Measurements from ENCODE around the gene FAM83G.

FAM83G gene

GRCh38 chr17:18975597-18975996 lies 29.0 kb downstream of the FAM83G start:
- ChIA-PET CTCF (interaction anchor here (0.6 to 0.9 kb wide), 2 partner anchors 15 to 24 kb away, joined by 3 to 4 read pairs; partner anchors contain the start of gene SLC5A10), POLR2A (interaction anchor here (1.3 kb wide), 1 partner anchor 27 kb away, joined by 3 read pairs; no protein-coding TSS in a partner anchor)
- TF ChIP-seq SUZ12 (IDR thresholded peaks at IDR 0.05): no peak
- no peak for TF ChIP-seq ELF4 (IDR thresholded peaks at IDR 0.05)
- no peak for TF ChIP-seq ZNF384 (IDR thresholded peaks at IDR 0.05)
- TF ChIP-seq L3MBTL2 (conservative IDR thresholded peaks at IDR 0.05): no peak
- no peak for TF ChIP-seq TARDBP (IDR thresholded peaks at IDR 0.05)
- no peak for TF ChIP-seq SP1 (IDR thresholded peaks at IDR 0.05)
- TF ChIP-seq ARNT (IDR thresholded peaks at IDR 0.05): no peak
- DNase-seq (ENCODE audit: extremely low spot score): no peak

- no peak for DNase-seq (ENCODE audit: extremely low spot score)
- ChIA-PET CTCF (no interaction called here), POLR2A (interaction anchor here (0.7 kb wide), 1 partner anchor 17 kb away, joined by 4 read pairs; no protein-coding TSS in a partner anchor)
- TF ChIP-seq NFRKB (IDR thresholded peaks at IDR 0.05) (no peak), PKNOX1 (IDR thresholded peaks at IDR 0.05) (no peak), CTBP1 (IDR thresholded peaks at IDR 0.05; ENCODE audit: borderline replicate concordance) (no peak), SP1 (IDR thresholded peaks at IDR 0.05) (no peak), LEF1 (IDR thresholded peaks at IDR 0.05; ENCODE audit: borderline replicate concordance) (no peak), TARDBP (IDR thresholded peaks at IDR 0.05) (no peak), L3MBTL2 (conservative IDR thresholded peaks at IDR 0.05) (no peak), BHLHE40 (IDR thresholded peaks at IDR 0.05; ENCODE audit: borderline replicate concordance) (no peak), FOXK2 (IDR thresholded peaks at IDR 0.05) (no peak), ZNF384 (IDR thresholded peaks at IDR 0.05) (no peak), ELF4 (IDR thresholded peaks at IDR 0.05) (no peak), ARNT (IDR thresholded peaks at IDR 0.05) (no peak), HDGF (IDR thresholded peaks at IDR 0.05; ENCODE audit: borderline replicate concordance) (no peak), FOXM1 (IDR thresholded peaks at IDR 0.05; ENCODE audit: borderline replicate concordance) (no peak)
Measured at GRCh38 chr17:18974407-18975149, 30.0 kb downstream of the FAM83G start.

- DNase-seq (ENCODE audit: extremely low spot score): no peak
- POLR2A ChIA-PET: no interaction called here
- no peak for TF ChIP-seq SUZ12 (IDR thresholded peaks at IDR 0.05)
- CTCF ChIA-PET: no interaction called here
Measured at GRCh38 chr17:18971801-18972200, 32.8 kb downstream of the FAM83G start.

- no peak for DNase-seq (ENCODE audit: extremely low spot score)
- TF ChIP-seq LEF1 (IDR thresholded peaks at IDR 0.05; ENCODE audit: borderline replicate concordance) (no peak), FOXA1 (IDR thresholded peaks at IDR 0.05) (no peak), SP1 (IDR thresholded peaks at IDR 0.05) (no peak), ZNF384 (IDR thresholded peaks at IDR 0.05) (no peak), FOXM1 (IDR thresholded peaks at IDR 0.05; ENCODE audit: borderline replicate concordance) (no peak), NFRKB (IDR thresholded peaks at IDR 0.05) (no peak)
- CTCF ChIA-PET: interaction anchor here (1.6 kb wide), 1 partner anchor 10 kb away, joined by 7 read pairs; no protein-coding TSS in a partner anchor
- POLR2A ChIA-PET: interaction anchor here (1.2 kb wide), 1 partner anchor 10 kb away, joined by 7 read pairs; no protein-coding TSS in a partner anchor
Measured at GRCh38 chr17:18970582-18971480, 33.7 kb downstream of the FAM83G start.

GRCh38 chr17:18968945-18969887 lies 35.3 kb downstream of the FAM83G start:
- CTCF ChIA-PET: interaction anchor here (1.6 kb wide), 1 partner anchor 8 kb away, joined by 7 read pairs; no protein-coding TSS in a partner anchor
- TF ChIP-seq NFRKB (IDR thresholded peaks at IDR 0.05) (no peak), FOXA1 (IDR thresholded peaks at IDR 0.05) (no peak), ARNT (IDR thresholded peaks at IDR 0.05) (no peak), HDGF (IDR thresholded peaks at IDR 0.05; ENCODE audit: borderline replicate concordance) (no peak), PKNOX1 (IDR thresholded peaks at IDR 0.05) (no peak)
- POLR2A ChIA-PET: interaction anchor here (1.0 to 1.2 kb wide), 2 partner anchors 12 to 34 kb away, joined by 3 to 7 read pairs; no protein-coding TSS in a partner anchor
- DNase-seq (ENCODE audit: extremely low spot score): no peak

GRCh38 chr17:18968345-18968744 lies 36.2 kb downstream of the FAM83G start:
- no peak for DNase-seq (ENCODE audit: extremely low spot score)
- ChIA-PET CTCF (no interaction called here), POLR2A (no interaction called here)
- TF ChIP-seq L3MBTL2 (conservative IDR thresholded peaks at IDR 0.05): no peak
- no peak for TF ChIP-seq SP1 (IDR thresholded peaks at IDR 0.05)
- TF ChIP-seq CTBP1 (IDR thresholded peaks at IDR 0.05; ENCODE audit: borderline replicate concordance): no peak
- no peak for TF ChIP-seq FOXM1 (IDR thresholded peaks at IDR 0.05; ENCODE audit: borderline replicate concordance)

Measured in HEK293T (cell line).